K562 (cell line): ENCODE measurements around the gene MKLN1. TPM values are rescaled to one million over a fixed set of nuclear protein-coding genes. Genes with fewer than 3 reads are reported as not detected.

ENCODE experiments used
- ATAC-seq: fragments of 200-7000 bp; cut with Tn5 transposase; 3 replicates; pipeline ENCODE4 v1.9.1; 2020; ENCODE audit warnings: moderate library complexity
- BruUV-seq: library from RNA; stranded (reverse); fragments of 400-500 nt; replicated peaks from 2 replicates; lab custom pipeline; 2021; lab: Mats Ljungman, UMichigan
- CTCF ChIA-PET: fragments of 300-600 bp; formaldehyde crosslinking; extraction: SDS; loops from one replicate; lab custom pipeline; 2021; ENCODE audit warnings: low intra/inter-chr PET ratio; lab: Yijun Ruan, JAX
- POLR2A ChIA-PET: fragments of 300-600, 350-650 bp; sonication (Branson Sonifier 250); formaldehyde crosslinking; extraction: SDS; loops from one replicate; lab custom pipeline; 2021; ENCODE audit warnings: antibody characterized with exemption, inconsistent platforms; lab: Yijun Ruan, JAX
- DNase-seq, 4 experiments: peaks; one replicate each; pipeline versions ENCODE4 v3.0.0 to v3.0.0-alpha.2; 2011 to 2018; ENCODE audit warnings: low spot score in 3 of 4, mixed read lengths in 3 of 4; ENCODE audit errors: extremely low read depth in 1 of 4
- FAIRE-seq: peaks from 2 replicates; lab custom pipeline; 2011; peaks lifted over from hg19 to GRCh38; lab: Jason Lieb, UNC
- H2AFZ ChIP-seq: 2 replicates; pipeline ENCODE4 v1.6.0; 2011; ENCODE audit warnings: low read depth, low read length, control low read depth, inconsistent platforms
- H3K27ac ChIP-seq: fragments of 200-600 bp; 3 replicates; pipeline ENCODE4 v1.8.0; 2011; ENCODE audit warnings: low read depth, mild to moderate bottlenecking, control low read depth, inconsistent platforms, low read length, moderate library complexity, mixed read lengths; ENCODE audit errors: extremely low read depth
- H3K27me3 ChIP-seq, 2 experiments: fragments of 300-600 bp in 1 of 2; 2 replicates in 1 of 2; 3 replicates in 1 of 2; pipeline versions ENCODE4 v1.6.0 to v1.8.0; 2011; ENCODE audit warnings: inconsistent platforms in 2 of 2, low read length in 2 of 2, mild to moderate bottlenecking in 1 of 2, mixed read lengths in 1 of 2, moderate library complexity in 1 of 2; ENCODE audit not compliant: control insufficient read depth in 2 of 2, insufficient read depth in 2 of 2
- H3K36me3 ChIP-seq: fragments of 300-600 bp; 3 replicates; pipeline ENCODE4 v1.8.0; 2011; ENCODE audit warnings: mild to moderate bottlenecking, low read length, inconsistent platforms; ENCODE audit not compliant: control insufficient read depth, insufficient read depth
- H3K4me1 ChIP-seq, 2 experiments: fragments of 200-600 bp in 1 of 2; replicated peaks in 1 of 2; 2 replicates in 1 of 2; 3 replicates in 1 of 2; pipeline versions ENCODE4 v1.5.1 to v1.8.0; 2011; ENCODE audit warnings: inconsistent platforms in 2 of 2, low read length in 2 of 2, mild to moderate bottlenecking in 1 of 2, mixed read lengths in 1 of 2, moderate library complexity in 1 of 2; ENCODE audit not compliant: control insufficient read depth in 2 of 2, insufficient read depth in 2 of 2
- H3K4me2 ChIP-seq: 2 replicates; pipeline ENCODE4 v1.6.1; 2011; ENCODE audit warnings: low read length, control low read depth, inconsistent platforms, mixed read lengths; ENCODE audit not compliant: insufficient read depth
- H3K4me3 ChIP-seq: fragments of 200-600 bp; sonication (generic), shearing (Covaris generic); 2 replicates; pipeline ENCODE4 v1.5.1; 2016; ENCODE audit warnings: control low read depth, inconsistent platforms
- H3K79me2 ChIP-seq: fragments of 200-600 bp; 3 replicates; pipeline ENCODE4 v1.8.0; 2011; ENCODE audit warnings: low read length, inconsistent platforms; ENCODE audit not compliant: control insufficient read depth, insufficient read depth
- H3K9ac ChIP-seq, 2 experiments: 2 replicates each; pipeline versions ENCODE4 v1.6.0 to v1.6.1; 2011; ENCODE audit warnings: low read depth in 2 of 2, low read length in 2 of 2, control low read depth in 1 of 2, inconsistent platforms in 1 of 2, mild to moderate bottlenecking in 1 of 2, mixed read lengths in 1 of 2; ENCODE audit not compliant: insufficient read depth in 1 of 2
- H3K9me1 ChIP-seq: one replicate; pipeline ENCODE4 v1.6.0; 2011; ENCODE audit warnings: inconsistent platforms, mild to moderate bottlenecking, low read length, moderate library complexity; ENCODE audit not compliant: control insufficient read depth, insufficient read depth
- H3K9me3 ChIP-seq: replicated peaks from 2 replicates; pipeline ENCODE4 v1.5.1; 2011; ENCODE audit warnings: low read depth, low read length, inconsistent platforms; ENCODE audit not compliant: control insufficient read depth, insufficient read depth
- H4K20me1 ChIP-seq: replicated peaks from 2 replicates; pipeline ENCODE4 v1.6.1; 2011; ENCODE audit warnings: low read length, inconsistent platforms, mixed read lengths; ENCODE audit not compliant: control insufficient read depth, insufficient read depth
- CEBPB ChIP-seq: fragments of 450-650 bp; IDR thresholded peaks from 2 replicates; pipeline ENCODE4 v1.6.1; 2016; ENCODE audit warnings: missing genetic modification characterization, missing compliant biosample characterization
- JUN ChIP-seq, 2 experiments: sonication (generic) in 1 of 2; formaldehyde crosslinking in 1 of 2; IDR thresholded peaks; 2 replicates each; pipeline versions ENCODE4 v1.6.1 to v1.8.0; 2012 to 2022; ENCODE audit warnings: borderline replicate concordance in 2 of 2, mild to moderate bottlenecking in 2 of 2, improper control_type of control experiment in 1 of 2, low read depth in 1 of 2, low read length in 1 of 2, missing genetic modification reagents in 1 of 2
- JUNB ChIP-seq: fragments of 450-650 bp; formaldehyde crosslinking; conservative IDR thresholded peaks from 2 replicates; pipeline ENCODE4 v1.4.0; 2020; ENCODE audit warnings: mild to moderate bottlenecking
- NR2C1 ChIP-seq, 2 experiments: fragments of 450-650 bp; IDR thresholded peaks; 2 replicates each; pipeline ENCODE4 v1.6.1; 2017; ENCODE audit warnings: mild to moderate bottlenecking in 2 of 2, antibody characterized with exemption in 1 of 2, inconsistent platforms in 1 of 2, missing compliant biosample characterization in 1 of 2, missing genetic modification characterization in 1 of 2
- OTX1 ChIP-seq: fragments of 450-650 bp; formaldehyde crosslinking; IDR thresholded peaks from 2 replicates; pipeline ENCODE4 v1.4.0; 2022; ENCODE audit warnings: mild to moderate bottlenecking
- SMARCA5 ChIP-seq: fragments of 450-650 bp; IDR thresholded peaks from 2 replicates; pipeline ENCODE4 v1.6.1; 2016
- TBP ChIP-seq: optimal IDR thresholded peaks from 2 replicates; pipeline ENCODE3; 2011; ENCODE audit warnings: low read depth, low read length, improper control_type of control experiment
- TEAD4 ChIP-seq, 2 experiments: sonication (generic) in 1 of 2; formaldehyde crosslinking in 1 of 2; IDR thresholded peaks; 2 replicates each; pipeline versions ENCODE4 v1.6.1 to v1.8.0; 2012 to 2022; ENCODE audit warnings: borderline replicate concordance in 1 of 2, inconsistent platforms in 1 of 2, low read length in 1 of 2, mild to moderate bottlenecking in 1 of 2, missing genetic modification reagents in 1 of 2
- ZNF57 ChIP-seq: fragments of 450-650 bp; formaldehyde crosslinking; IDR thresholded peaks from 2 replicates; pipeline ENCODE4 v1.4.0; 2020; ENCODE audit warnings: mild to moderate bottlenecking, moderate library complexity
- WGBS: fragments of 100-300 bp; shearing (Covaris generic); methylation state at CpG from one replicate; pipeline ENCODE4 v1.1.6; 2016; ENCODE audit warnings: low coverage, mixed read lengths; ENCODE audit not compliant: insufficient coverage; ENCODE audit errors: missing lambda C conversion rate; 5-methylcytosine and 5-hydroxymethylcytosine counted together
- in situ Hi-C: fragments of 300-500 bp; cut with MboI; formaldehyde crosslinking; loops from 4 replicates; pipeline ENCODE4 v1.15.0; 2018; ENCODE audit warnings: inconsistent platforms, mixed read lengths
- intact Hi-C: fragments of 100-400 bp; cut with micrococcal nuclease; formaldehyde crosslinking; loops from 2 replicates; pipeline ENCODE4 v1.14.2; 2022
- polyA plus RNA-seq, 8 experiments: library from polyadenylated mRNA; depleted of rRNA in 4 of 8; stranded (reverse) in 5 of 8; unstranded in 3 of 8; fragments of >200 nt; fragmentation: Nextera tagmentation in 2 of 8; fragmentation: Illumina TruSeq in 1 of 8; extraction: Ambion mirVana in 2 of 8; extraction: Trizol in 1 of 8; gene quantifications; 2 replicates each; pipeline versions ENCODE4 v1.2.1 to v1.2.3, GENCODE V29; 2011 to 2014; ENCODE audit warnings: inconsistent platforms in 1 of 8, missing spikeins in 1 of 8
- total RNA-seq, 7 experiments: library from RNA; depleted of rRNA in 6 of 7; stranded (reverse); fragments of >200 nt in 6 of 7; fragmentation: Illumina TruSeq in 2 of 7; extraction: Trizol in 2 of 7; gene quantifications; 2 replicates each; pipeline versions ENCODE4 v1.2.1 to v1.2.3, GENCODE V29; 2011 to 2021; ENCODE audit warnings: low replicate concordance in 1 of 7
- TF ChIP-seq, protein P1 (sequence below), 2 experiments: fragments of 450-650 bp; IDR thresholded peaks; 2 replicates each; pipeline ENCODE4 v1.6.1; 2016
- TF ChIP-seq, protein P2 (sequence below): fragments of 250-450 bp; sonication (Bioruptor Pico); IDR thresholded peaks from 2 replicates; pipeline ENCODE4 v1.8.0; 2022; ENCODE audit warnings: inconsistent platforms, mild to moderate bottlenecking, moderate library complexity, borderline replicate concordance

MKLN1 gene
- total and polyA plus RNA-seq, 9 of the 15 experiments (the other 6 are each of a cell fraction or from before 2014, with no cell fraction given): 18.6 to 80.4 (median 56.0) TPM

DNA sequence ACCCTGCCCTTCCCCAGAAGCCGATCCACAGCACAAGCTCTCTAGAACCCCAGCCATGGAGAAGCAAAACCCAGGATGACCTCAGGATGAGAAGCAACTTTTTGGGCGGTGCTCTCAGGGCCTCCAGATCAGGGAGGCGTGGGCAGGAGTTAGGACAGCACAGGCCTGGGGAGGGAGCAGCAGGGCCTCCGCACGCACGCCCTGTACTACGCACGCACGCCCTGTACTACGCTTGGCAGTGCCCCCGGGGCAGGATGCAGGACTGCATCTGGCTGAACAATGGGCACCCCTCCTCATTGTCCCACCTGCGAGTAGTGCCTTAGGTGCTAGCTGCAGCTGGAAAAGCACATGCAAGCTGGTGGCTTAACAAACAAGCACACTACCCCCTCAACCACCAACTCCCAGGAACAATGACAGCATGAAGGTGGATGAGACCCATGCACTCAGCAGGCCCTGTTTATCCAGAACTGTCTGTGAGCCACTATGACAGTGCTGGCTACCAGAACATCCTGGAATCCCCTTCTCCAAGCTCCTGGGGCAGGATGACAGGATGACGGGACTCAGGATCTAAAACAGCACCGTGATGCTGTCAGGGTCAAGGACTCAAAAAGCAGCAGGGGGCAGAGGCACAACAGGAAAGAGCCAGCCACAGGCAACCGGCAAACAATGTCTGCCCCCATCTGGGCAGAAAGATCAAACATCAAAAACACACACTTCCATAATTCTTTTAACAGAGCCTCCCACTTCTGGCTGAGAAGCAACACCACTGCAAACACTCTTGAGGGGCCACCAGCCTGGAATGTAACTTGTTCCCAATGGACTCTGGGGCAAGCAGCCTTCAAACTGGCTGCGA, 217.0 kb downstream of the MKLN1 start (continued):
- TF ChIP-seq, protein P1, sequence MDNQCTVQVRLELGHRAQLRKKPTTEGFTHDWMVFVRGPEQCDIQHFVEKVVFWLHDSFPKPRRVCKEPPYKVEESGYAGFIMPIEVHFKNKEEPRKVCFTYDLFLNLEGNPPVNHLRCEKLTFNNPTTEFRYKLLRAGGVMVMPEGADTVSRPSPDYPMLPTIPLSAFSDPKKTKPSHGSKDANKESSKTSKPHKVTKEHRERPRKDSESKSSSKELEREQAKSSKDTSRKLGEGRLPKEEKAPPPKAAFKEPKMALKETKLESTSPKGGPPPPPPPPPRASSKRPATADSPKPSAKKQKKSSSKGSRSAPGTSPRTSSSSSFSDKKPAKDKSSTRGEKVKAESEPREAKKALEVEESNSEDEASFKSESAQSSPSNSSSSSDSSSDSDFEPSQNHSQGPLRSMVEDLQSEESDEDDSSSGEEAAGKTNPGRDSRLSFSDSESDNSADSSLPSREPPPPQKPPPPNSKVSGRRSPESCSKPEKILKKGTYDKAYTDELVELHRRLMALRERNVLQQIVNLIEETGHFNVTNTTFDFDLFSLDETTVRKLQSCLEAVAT (IDR thresholded peaks at IDR 0.05): 0 out of 4 replicates have a peak, but pooled peaks of 1 of the 2 experiments have one; percentile 61
- TF ChIP-seq NR2C1 (IDR thresholded peaks at IDR 0.05) (0 out of 2 replicates have a peak, but pooled peaks have one; percentile 23), NR2C1 (tag; IDR thresholded peaks at IDR 0.05) (peak; percentile 35; the same call in 1 of the 2 replicates)

DNA sequence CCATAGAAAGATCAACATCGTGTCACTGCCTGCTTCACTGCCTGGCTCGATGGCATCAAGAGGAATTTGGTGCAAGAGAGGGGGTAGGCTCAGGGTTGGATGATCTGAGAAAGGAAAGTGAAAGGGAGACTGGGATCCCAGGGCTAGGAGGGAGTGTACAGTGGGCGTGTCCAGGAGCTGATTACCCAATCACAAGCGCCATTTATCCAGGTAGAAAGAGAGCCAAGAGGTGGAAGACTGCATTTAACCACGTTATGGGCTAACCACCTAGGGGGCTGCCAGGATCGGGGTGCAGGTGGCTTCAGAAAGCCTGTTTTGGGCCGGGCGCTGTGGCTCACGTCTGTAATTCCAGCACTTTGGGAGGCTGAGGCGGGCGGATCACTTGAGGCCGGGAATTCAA, 218.4 kb downstream of the MKLN1 start:
- no peak overlapping the region for H3K9ac ChIP-seq
- H3K36me3 ChIP-seq: no peaks in the 10 kb centered on the region
- FAIRE-seq: no peak
- in situ Hi-C loops (no loop called here), intact Hi-C loops (loop anchor here (2.0 to 5.0 kb wide), 2 partner anchors 37 to 91 kb away; no protein-coding TSS in a partner anchor)
- H3K27ac ChIP-seq: no peak overlapping the region
- H4K20me1 ChIP-seq: peaks cover under 1% of the 10 kb centered on the region; the same call in 1 of the 2 replicates
- ChIA-PET CTCF (interaction anchor here (0.6 to 5.5 kb wide), 3 partner anchors 39 to 504 kb away, joined by 3 to 85 read pairs (median 4); no protein-coding TSS in a partner anchor), POLR2A (interaction anchor here (0.6 to 1.2 kb wide), 6 partner anchors 17 to 1341 kb away, joined by 3 to 4 read pairs (median 3); partner anchors contain the start of gene TMEM209)
- H3K27me3 ChIP-seq: peaks cover 19 to 62% of the 10 kb centered on the region in 2 experiments
- DNase-seq: peak in 2 of 4 experiments; percentile 27 to 62
- H2AFZ ChIP-seq: peak overlapping the region; percentile 29; the same call in 1 of the 2 replicates
- no TSS peak for BruUV-seq
- no peaks in the 10 kb centered on the region for H3K9me3 ChIP-seq
- 18% methylated on average over 12 of the region's 12 CpGs for WGBS
- H3K4me3 ChIP-seq: no peak overlapping the region
- H3K9me1 ChIP-seq: no peaks in the 10 kb centered on the region
- peak overlapping the region; percentile 32 for H3K4me2 ChIP-seq
- peaks cover 3 to 5% of the 10 kb centered on the region in 2 experiments; a peak in 2 of 5 replicates for H3K4me1 ChIP-seq
- H3K79me2 ChIP-seq: no peaks in the 10 kb centered on the region
- ATAC-seq: peak; percentile 61
- TF ChIP-seq TBP (peak; percentile 19), SMARCA5 (no peak), ZNF57 (CRISPR knock-in tag) (no peak), TEAD4 (IDR thresholded peaks at IDR 0.05; ENCODE audit: low read length) (no peak), TEAD4 (CRISPR knock-in tag; IDR thresholded peaks at IDR 0.05; ENCODE audit: borderline replicate concordance) (0 out of 2 replicates have a peak, but pooled peaks have one; percentile 46), OTX1 (CRISPR knock-in tag) (0 out of 2 replicates have a peak, but pooled peaks have one; percentile 45), JUN (IDR thresholded peaks at IDR 0.05; ENCODE audit: borderline replicate concordance, low read depth, low read length) (no peak), JUN (CRISPR knock-in tag; IDR thresholded peaks at IDR 0.05; ENCODE audit: borderline replicate concordance) (no peak), CEBPB (tag) (peak; percentile 88), JUNB (CRISPR knock-in tag) (0 out of 2 replicates have a peak, but pooled peaks have one; percentile 14)
- TF ChIP-seq, protein P2, sequence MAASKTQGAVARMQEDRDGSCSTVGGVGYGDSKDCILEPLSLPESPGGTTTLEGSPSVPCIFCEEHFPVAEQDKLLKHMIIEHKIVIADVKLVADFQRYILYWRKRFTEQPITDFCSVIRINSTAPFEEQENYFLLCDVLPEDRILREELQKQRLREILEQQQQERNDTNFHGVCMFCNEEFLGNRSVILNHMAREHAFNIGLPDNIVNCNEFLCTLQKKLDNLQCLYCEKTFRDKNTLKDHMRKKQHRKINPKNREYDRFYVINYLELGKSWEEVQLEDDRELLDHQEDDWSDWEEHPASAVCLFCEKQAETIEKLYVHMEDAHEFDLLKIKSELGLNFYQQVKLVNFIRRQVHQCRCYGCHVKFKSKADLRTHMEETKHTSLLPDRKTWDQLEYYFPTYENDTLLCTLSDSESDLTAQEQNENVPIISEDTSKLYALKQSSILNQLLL (CRISPR knock-in tag): no peak
